ENCODE results near the gene DPYD. TPM values are rescaled to one million over a fixed set of nuclear protein-coding genes. Genes with fewer than 3 reads are reported as not detected.

DPYD gene
- total and polyA plus RNA-seq, 7 experiments from 2014 or later: 52.6 to 87.2 (median 57.4) TPM

DNA sequence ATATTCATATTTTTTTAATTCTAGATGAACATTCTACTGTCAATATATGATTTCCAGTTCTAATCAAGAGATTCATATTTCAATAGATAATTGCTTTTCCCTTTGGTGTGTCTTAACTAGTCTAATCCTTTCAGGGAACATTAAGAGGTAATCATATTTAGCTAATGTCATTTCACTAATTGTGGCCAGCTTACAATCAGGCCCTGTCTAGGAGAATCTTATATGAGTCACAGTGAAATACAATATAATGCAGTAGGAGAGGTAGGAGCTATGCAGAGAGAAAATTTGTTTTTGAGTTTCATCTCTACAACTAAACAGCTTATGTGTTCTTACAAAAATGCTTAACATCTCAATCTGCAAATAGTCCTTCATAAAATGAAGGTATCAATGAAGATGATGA is 85.9 kb downstream of the DPYD start:
- peaks cover 0 to 2% (median 0%) of the 10 kb centered on the region in 11 donors for H3K9me3 Mint-ChIP-seq
- Histone ChIP-seq H3K9me3 (ENCODE audit: control insufficient read depth in 2 of 3, low read length in 3 of 3) (no peaks in the 10 kb centered on the region), H3K4me1 (ENCODE audit: control insufficient read depth in 2 of 2, insufficient read depth in 2 of 2, low read length in 2 of 2) (no peaks in the 10 kb centered on the region), H3K27ac (ENCODE audit: low read depth, low read length) (no peak overlapping the region), H3K27me3 (ENCODE audit: control insufficient read depth in 2 of 2, insufficient read depth in 2 of 2, low read length in 2 of 2) (no peaks in the 10 kb centered on the region), H3K4me3 (ENCODE audit: low read length) (no peak overlapping the region), H3K36me3 (ENCODE audit: control insufficient read depth in 2 of 3, insufficient read depth in 3 of 3, low read length in 3 of 3) (no peaks in the 10 kb centered on the region)
- CTCF ChIA-PET: no interaction called here
- H3K27ac Mint-ChIP-seq: no peak overlapping the region
- peaks cover 0 to 10% (median 9%) of the 10 kb centered on the region in 5 donors for H3K36me3 Mint-ChIP-seq
- peaks cover 7 to 26% (median 10%) of the 10 kb centered on the region in 7 donors for H3K4me1 Mint-ChIP-seq
- DNase-seq (no peak), ATAC-seq (no peak)
- H3K4me3 Mint-ChIP-seq: no peak overlapping the region
- intact Hi-C loops (cut with micrococcal nuclease): no loop called here
- POLR2A ChIA-PET: no interaction called here
- no peaks in the 10 kb centered on the region for H3K27me3 Mint-ChIP-seq

DNA sequence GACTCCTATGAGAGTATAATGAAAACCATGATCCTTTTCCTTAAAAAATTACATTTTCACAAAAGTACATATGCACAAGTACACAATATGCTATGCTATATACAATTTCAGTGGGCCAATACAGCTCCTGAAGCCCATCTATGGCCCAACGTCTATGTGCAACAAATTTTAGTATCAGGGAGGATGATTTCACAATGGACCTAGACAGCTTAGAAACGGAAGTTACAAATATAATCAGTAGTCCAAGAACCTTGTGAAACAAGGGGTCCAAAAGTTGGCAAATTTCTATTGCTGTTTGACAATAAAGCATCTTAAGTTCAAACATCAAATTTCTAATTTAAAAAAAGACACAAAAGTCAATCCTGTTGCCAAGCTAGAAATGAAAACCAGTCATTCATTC is 87.0 kb downstream of the DPYD start:
- H3K9me3 ChIP-seq (ENCODE audit: control insufficient read depth in 2 of 3, low read length in 3 of 3): no peaks in the 10 kb centered on the region
- ATAC-seq (no peak), DNase-seq (no peak)
- Mint-ChIP-seq H3K36me3 (peaks cover 0 to 5% (median 4%) of the 10 kb centered on the region in 5 donors), H3K9me3 (peaks cover 0 to under 1% (median 0%) of the 10 kb centered on the region in 11 donors), H3K4me1 (peaks cover 4 to 18% (median 9%) of the 10 kb centered on the region in 7 donors), H3K27me3 (no peaks in the 10 kb centered on the region), H3K27ac (no peak overlapping the region), H3K4me3 (no peak overlapping the region)
- ChIA-PET CTCF (no interaction called here), POLR2A (interaction anchor here (0.6 to 0.7 kb wide), 2 partner anchors 41 to 188 kb away, joined by 3 read pairs; no protein-coding TSS in a partner anchor)
- H3K27ac ChIP-seq (ENCODE audit: low read depth, low read length): no peak overlapping the region
- intact Hi-C loops (cut with micrococcal nuclease): no loop called here
- H3K36me3 ChIP-seq (ENCODE audit: control insufficient read depth in 2 of 3, insufficient read depth in 3 of 3, low read length in 3 of 3): no peaks in the 10 kb centered on the region
- no peaks in the 10 kb centered on the region for H3K4me1 ChIP-seq (ENCODE audit: control insufficient read depth in 2 of 2, insufficient read depth in 2 of 2, low read length in 2 of 2)
- no peaks in the 10 kb centered on the region for H3K27me3 ChIP-seq (ENCODE audit: control insufficient read depth in 2 of 2, insufficient read depth in 2 of 2, low read length in 2 of 2)
- no peak overlapping the region for H3K4me3 ChIP-seq (ENCODE audit: low read length)

DNA sequence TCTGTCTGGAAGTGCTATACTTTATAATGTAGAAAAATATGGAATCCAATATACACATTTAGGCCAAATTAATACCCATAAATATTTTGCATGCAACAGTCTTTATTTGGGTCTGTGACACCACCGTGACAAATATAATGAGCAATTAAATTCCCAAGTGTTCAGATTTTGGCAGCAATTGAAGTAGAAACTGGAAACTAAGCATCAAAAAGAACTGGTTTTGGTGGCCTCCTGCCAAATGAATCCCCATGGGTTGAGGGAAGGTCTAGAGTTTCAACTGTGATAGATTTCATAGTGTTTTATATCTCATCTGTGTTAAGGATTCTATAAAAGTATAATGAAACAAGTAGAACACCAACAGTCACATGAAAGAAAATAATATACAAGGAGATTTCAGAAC is 88.4 kb downstream of the DPYD start:
- H3K27me3 ChIP-seq (ENCODE audit: control insufficient read depth in 2 of 2, insufficient read depth in 2 of 2, low read length in 2 of 2): no peaks in the 10 kb centered on the region
- H3K4me1 Mint-ChIP-seq: peaks cover 5 to 21% (median 8%) of the 10 kb centered on the region in 7 donors
- H3K27me3 Mint-ChIP-seq: no peaks in the 10 kb centered on the region
- no peak for ATAC-seq
- no peak overlapping the region for H3K27ac Mint-ChIP-seq
- H3K4me3 Mint-ChIP-seq: no peak overlapping the region
- H3K27ac ChIP-seq (ENCODE audit: low read depth, low read length): no peak overlapping the region
- ChIA-PET CTCF (no interaction called here), POLR2A (no interaction called here)
- H3K4me3 ChIP-seq (ENCODE audit: low read length): no peak overlapping the region
- H3K36me3 Mint-ChIP-seq: peaks cover 0 to 8% (median 4%) of the 10 kb centered on the region in 5 donors
- H3K9me3 ChIP-seq (ENCODE audit: control insufficient read depth in 2 of 3, low read length in 3 of 3): no peaks in the 10 kb centered on the region
- intact Hi-C loops (cut with micrococcal nuclease): no loop called here
- H3K36me3 ChIP-seq (ENCODE audit: control insufficient read depth in 2 of 3, insufficient read depth in 3 of 3, low read length in 3 of 3): no peaks in the 10 kb centered on the region
- H3K4me1 ChIP-seq (ENCODE audit: control insufficient read depth in 2 of 2, insufficient read depth in 2 of 2, low read length in 2 of 2): no peaks in the 10 kb centered on the region
- H3K9me3 Mint-ChIP-seq: no peaks in the 10 kb centered on the region
- no peak for DNase-seq

DNA sequence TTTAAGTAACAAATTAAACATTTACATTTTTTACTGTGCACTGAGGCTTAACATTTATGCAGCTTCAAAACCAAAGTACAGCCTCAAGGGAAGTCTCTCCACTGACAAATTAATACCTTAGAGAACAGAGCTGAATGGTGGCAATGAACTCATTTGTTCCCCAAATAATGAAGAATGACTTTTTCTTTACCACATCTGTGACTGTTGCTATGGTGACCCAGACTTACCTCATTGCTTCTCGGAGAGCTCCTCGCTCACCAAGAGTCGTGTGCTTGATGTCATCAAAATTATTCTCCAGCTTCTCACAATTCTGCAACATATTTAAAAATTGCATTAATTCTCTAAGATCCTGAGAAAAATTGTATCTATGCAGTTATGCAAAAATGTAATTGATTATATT is 92.9 kb downstream of the DPYD start:
- no peaks in the 10 kb centered on the region for H3K4me1 ChIP-seq (ENCODE audit: control insufficient read depth in 2 of 2, insufficient read depth in 2 of 2, low read length in 2 of 2)
- H3K36me3 ChIP-seq (ENCODE audit: control insufficient read depth in 2 of 3, insufficient read depth in 3 of 3, low read length in 3 of 3): no peaks in the 10 kb centered on the region
- H3K27me3 ChIP-seq (ENCODE audit: control insufficient read depth in 2 of 2, insufficient read depth in 2 of 2, low read length in 2 of 2): no peaks in the 10 kb centered on the region
- ChIA-PET POLR2A (no interaction called here), CTCF (no interaction called here)
- H3K9me3 ChIP-seq (ENCODE audit: control insufficient read depth in 2 of 3, low read length in 3 of 3): no peaks in the 10 kb centered on the region
- intact Hi-C loops (cut with micrococcal nuclease): loop anchor here in 1 of 2 donors (2.0 kb wide), 1 partner anchor 15 kb away; no protein-coding TSS in a partner anchor
- no peaks in the 10 kb centered on the region for H3K9me3 Mint-ChIP-seq
- no peak overlapping the region for H3K27ac ChIP-seq (ENCODE audit: low read depth, low read length)
- no peaks in the 10 kb centered on the region for H3K27me3 Mint-ChIP-seq
- ATAC-seq (no peak), DNase-seq (peak in 2 of 9 donors; percentile 9 to 20)
- peaks cover 5 to 14% (median 6%) of the 10 kb centered on the region in 7 donors for H3K4me1 Mint-ChIP-seq
- no peak overlapping the region for H3K4me3 ChIP-seq (ENCODE audit: low read length)
- H3K27ac Mint-ChIP-seq: no peak overlapping the region
- H3K4me3 Mint-ChIP-seq: no peak overlapping the region
- peaks cover 0 to 23% (median 8%) of the 10 kb centered on the region in 5 donors for H3K36me3 Mint-ChIP-seq

DNA sequence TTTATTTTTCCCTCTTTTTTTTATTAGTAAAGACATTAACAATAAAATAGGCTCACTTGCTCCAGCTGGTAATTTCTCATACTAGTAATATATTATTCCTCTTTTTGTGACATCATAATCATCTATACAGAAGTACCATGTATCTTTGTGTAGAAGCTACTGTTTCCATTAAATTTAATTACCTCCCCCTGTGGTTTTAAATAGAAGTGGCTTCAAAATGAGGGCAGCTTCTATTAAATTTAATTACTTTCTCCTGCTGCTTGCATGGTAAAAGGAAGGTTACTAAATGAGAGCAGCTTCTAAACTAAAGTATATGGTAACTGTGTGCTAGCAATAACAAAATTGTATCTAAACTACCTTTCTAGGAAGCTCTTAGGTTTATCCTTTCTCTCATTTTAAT is 94.0 kb downstream of the DPYD start:
- Mint-ChIP-seq H3K9me3 (no peaks in the 10 kb centered on the region), H3K27ac (no peak overlapping the region), H3K4me3 (no peak overlapping the region), H3K36me3 (peaks cover 0 to 23% (median 8%) of the 10 kb centered on the region in 5 donors), H3K27me3 (no peaks in the 10 kb centered on the region), H3K4me1 (peaks cover 0 to 13% (median 6%) of the 10 kb centered on the region in 7 donors)
- no peak overlapping the region for H3K27ac ChIP-seq (ENCODE audit: low read depth, low read length)
- intact Hi-C loops (cut with micrococcal nuclease): loop anchor here in 1 of 2 donors (2.0 kb wide), 1 partner anchor 14 kb away; no protein-coding TSS in a partner anchor
- H3K4me1 ChIP-seq (ENCODE audit: control insufficient read depth in 2 of 2, insufficient read depth in 2 of 2, low read length in 2 of 2): no peaks in the 10 kb centered on the region
- H3K36me3 ChIP-seq (ENCODE audit: control insufficient read depth in 2 of 3, insufficient read depth in 3 of 3, low read length in 3 of 3): no peaks in the 10 kb centered on the region
- no peaks in the 10 kb centered on the region for H3K9me3 ChIP-seq (ENCODE audit: control insufficient read depth in 2 of 3, low read length in 3 of 3)
- H3K27me3 ChIP-seq (ENCODE audit: control insufficient read depth in 2 of 2, insufficient read depth in 2 of 2, low read length in 2 of 2): no peaks in the 10 kb centered on the region
- ChIA-PET POLR2A (no interaction called here), CTCF (no interaction called here)
- ATAC-seq (no peak), DNase-seq (no peak)
- H3K4me3 ChIP-seq (ENCODE audit: low read length): no peak overlapping the region

DNA sequence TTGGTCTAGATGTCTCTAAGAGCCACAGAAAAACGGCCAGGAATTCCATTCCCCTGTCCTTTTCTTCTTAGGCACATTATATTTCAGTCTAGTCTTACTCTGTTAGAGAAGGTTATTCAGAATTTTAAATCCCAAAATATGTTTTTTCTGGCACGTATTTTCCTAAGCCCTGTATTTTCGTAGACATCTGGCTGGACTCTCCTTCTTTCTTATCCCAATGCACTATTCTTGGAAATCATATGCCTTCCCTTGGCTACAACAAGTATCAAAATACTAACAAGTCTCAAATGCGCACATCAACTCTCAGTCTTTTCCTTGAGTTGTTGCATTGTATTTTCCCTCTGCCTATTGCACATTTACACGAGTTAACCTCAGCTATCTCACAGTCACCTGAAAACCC is 96.2 kb downstream of the DPYD start:
- Histone ChIP-seq H3K9me3 (ENCODE audit: control insufficient read depth in 2 of 3, low read length in 3 of 3) (no peaks in the 10 kb centered on the region), H3K36me3 (ENCODE audit: control insufficient read depth in 2 of 3, insufficient read depth in 3 of 3, low read length in 3 of 3) (no peaks in the 10 kb centered on the region), H3K27ac (ENCODE audit: low read depth, low read length) (no peak overlapping the region), H3K4me1 (ENCODE audit: control insufficient read depth in 2 of 2, insufficient read depth in 2 of 2, low read length in 2 of 2) (no peaks in the 10 kb centered on the region), H3K27me3 (ENCODE audit: control insufficient read depth in 2 of 2, insufficient read depth in 2 of 2, low read length in 2 of 2) (no peaks in the 10 kb centered on the region), H3K4me3 (ENCODE audit: low read length) (no peak overlapping the region)
- Mint-ChIP-seq H3K4me3 (no peak overlapping the region), H3K27me3 (no peaks in the 10 kb centered on the region), H3K4me1 (peaks cover 0 to 12% (median 0%) of the 10 kb centered on the region in 7 donors), H3K36me3 (peaks cover 0 to 23% (median 4%) of the 10 kb centered on the region in 5 donors), H3K27ac (peak overlapping the region in 2 of 9 donors; percentile 23 to 62), H3K9me3 (no peaks in the 10 kb centered on the region)
- intact Hi-C loops (cut with micrococcal nuclease): loop anchor here (5.0 kb wide), 2 partner anchors 228 to 637 kb away; no protein-coding TSS in a partner anchor
- no peak for DNase-seq
- POLR2A ChIA-PET: no interaction called here
- ATAC-seq: no peak
- CTCF ChIA-PET: no interaction called here

DNA sequence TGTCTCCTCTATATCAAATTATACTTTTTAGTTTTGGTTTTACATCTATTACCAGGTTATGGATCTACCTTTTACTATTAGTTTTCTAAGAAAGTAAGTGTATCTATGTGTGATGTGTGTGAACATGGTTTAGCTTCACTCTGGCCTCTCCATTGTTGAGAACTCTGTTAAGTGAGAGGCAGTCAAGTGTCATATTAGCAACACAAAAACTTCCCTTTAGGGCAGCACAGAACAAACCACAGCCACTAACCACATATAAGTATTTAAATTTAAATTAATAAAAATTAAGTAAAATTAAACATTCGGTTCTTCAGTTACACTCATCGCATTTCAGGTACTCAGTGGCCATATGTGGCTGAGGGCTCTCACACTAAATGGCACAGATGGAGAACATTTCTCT is 96.6 kb downstream of the DPYD start:
- ATAC-seq (no peak), DNase-seq (no peak)
- Histone ChIP-seq H3K27ac (ENCODE audit: low read depth, low read length) (no peak overlapping the region), H3K4me3 (ENCODE audit: low read length) (no peak overlapping the region), H3K36me3 (ENCODE audit: control insufficient read depth in 2 of 3, insufficient read depth in 3 of 3, low read length in 3 of 3) (no peaks in the 10 kb centered on the region), H3K9me3 (ENCODE audit: control insufficient read depth in 2 of 3, low read length in 3 of 3) (no peaks in the 10 kb centered on the region), H3K27me3 (ENCODE audit: control insufficient read depth in 2 of 2, insufficient read depth in 2 of 2, low read length in 2 of 2) (no peaks in the 10 kb centered on the region), H3K4me1 (ENCODE audit: control insufficient read depth in 2 of 2, insufficient read depth in 2 of 2, low read length in 2 of 2) (no peaks in the 10 kb centered on the region)
- Mint-ChIP-seq H3K4me3 (no peak overlapping the region), H3K4me1 (peaks cover 0 to 12% (median 0%) of the 10 kb centered on the region in 7 donors), H3K36me3 (peaks cover 0 to 23% (median 4%) of the 10 kb centered on the region in 5 donors), H3K9me3 (no peaks in the 10 kb centered on the region), H3K27ac (no peak overlapping the region), H3K27me3 (no peaks in the 10 kb centered on the region)
- POLR2A ChIA-PET: no interaction called here
- CTCF ChIA-PET: no interaction called here
- intact Hi-C loops (cut with micrococcal nuclease): loop anchor here (5.0 kb wide), 2 partner anchors 228 to 637 kb away; no protein-coding TSS in a partner anchor
